Stimulated activated CD4-positive, alpha-beta T cell treated with anti-CD3 and anti-CD28 coated beads, TNF-alpha, amount 100 ng/mL, for 24 hours (primary cell): ENCODE data around the gene NEURL2.
"Not testable (repeated sequence)": the region's sequence is repeated elsewhere in the genome, so short reads cannot be mapped to it uniquely, and the experiment has no call there.

Experiments used
- DNase-seq, 3 experiments: peaks; one replicate each; pipeline ENCODE4 v3.0.0-alpha.2; 2020; ENCODE audit warnings: low read depth in 3 of 3

The NEURL2 gene, protein sequence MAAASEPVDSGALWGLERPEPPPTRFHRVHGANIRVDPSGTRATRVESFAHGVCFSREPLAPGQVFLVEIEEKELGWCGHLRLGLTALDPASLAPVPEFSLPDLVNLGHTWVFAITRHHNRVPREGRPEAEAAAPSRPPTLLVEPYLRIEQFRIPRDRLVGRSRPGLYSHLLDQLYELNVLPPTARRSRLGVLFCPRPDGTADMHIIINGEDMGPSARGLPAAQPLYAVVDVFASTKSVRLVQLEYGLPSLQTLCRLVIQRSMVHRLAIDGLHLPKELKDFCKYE

GRCh38 chr20:45890985-45891983 is at the start of gene NEURL2, which contains the start of gene CTSA:
TSS of gene NEURL2 (minus strand) at chr20:45891208. CDS start at chr20:45890991, 217 bp downstream.
TSS of gene CTSA (plus strand) at chr20:45891335. CDS start at chr20:45891569, 234 bp downstream.
- DNase-seq, result peak; percentile 73 to 84 (median 78)

GRCh38 chr20:45940469-45940868 is 49.5 kb upstream of the NEURL2 start:
- DNase-seq, result no peak

DNA sequence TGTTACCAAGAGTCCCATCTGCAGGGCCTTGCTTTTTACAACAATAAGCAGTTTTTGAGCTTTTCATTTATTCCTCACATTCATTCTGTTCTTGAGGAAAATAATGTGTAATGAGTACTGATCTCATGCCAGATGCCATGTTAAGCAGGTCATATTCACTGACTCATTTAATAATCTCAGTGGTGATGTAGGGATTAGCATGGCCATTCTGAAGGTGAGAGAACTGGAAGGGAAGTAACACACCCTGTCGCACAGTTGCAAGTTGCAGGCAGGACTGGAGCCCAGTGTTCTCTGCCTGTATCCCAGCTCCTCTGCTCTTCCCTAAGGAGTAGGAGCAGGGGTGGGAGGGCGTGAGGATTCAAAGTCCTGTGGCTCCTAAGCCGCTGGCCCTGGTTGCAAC is 49.0 kb upstream of the NEURL2 start:
- DNase-seq, result no peak

GRCh38 chr20:45938727-45939438 is 47.9 kb upstream of the NEURL2 start:
- DNase-seq, result no peak

DNA sequence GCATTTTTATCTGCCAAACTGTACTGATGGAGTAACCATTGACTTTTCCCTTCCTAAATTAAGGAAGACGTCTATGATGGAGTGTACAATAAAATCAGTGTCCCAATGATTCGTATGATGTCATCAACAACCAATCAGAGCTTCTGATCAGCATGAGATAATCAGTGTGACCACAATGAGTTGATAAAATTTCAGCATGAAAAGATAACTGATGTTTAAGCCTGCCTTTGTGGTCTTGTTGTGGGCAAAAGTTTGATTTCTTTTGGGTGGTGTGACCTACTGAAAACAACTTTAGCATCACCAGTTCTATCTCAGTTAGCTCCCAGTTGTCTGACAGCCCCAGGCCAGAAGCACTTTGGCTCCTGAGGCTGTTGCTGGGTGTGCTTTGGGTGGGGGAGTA is 46.8 kb upstream of the NEURL2 start:
- DNase-seq, result no peak

GRCh38 chr20:45935416-45936046 is 44.5 kb upstream of the NEURL2 start:
- no peak for DNase-seq

DNA sequence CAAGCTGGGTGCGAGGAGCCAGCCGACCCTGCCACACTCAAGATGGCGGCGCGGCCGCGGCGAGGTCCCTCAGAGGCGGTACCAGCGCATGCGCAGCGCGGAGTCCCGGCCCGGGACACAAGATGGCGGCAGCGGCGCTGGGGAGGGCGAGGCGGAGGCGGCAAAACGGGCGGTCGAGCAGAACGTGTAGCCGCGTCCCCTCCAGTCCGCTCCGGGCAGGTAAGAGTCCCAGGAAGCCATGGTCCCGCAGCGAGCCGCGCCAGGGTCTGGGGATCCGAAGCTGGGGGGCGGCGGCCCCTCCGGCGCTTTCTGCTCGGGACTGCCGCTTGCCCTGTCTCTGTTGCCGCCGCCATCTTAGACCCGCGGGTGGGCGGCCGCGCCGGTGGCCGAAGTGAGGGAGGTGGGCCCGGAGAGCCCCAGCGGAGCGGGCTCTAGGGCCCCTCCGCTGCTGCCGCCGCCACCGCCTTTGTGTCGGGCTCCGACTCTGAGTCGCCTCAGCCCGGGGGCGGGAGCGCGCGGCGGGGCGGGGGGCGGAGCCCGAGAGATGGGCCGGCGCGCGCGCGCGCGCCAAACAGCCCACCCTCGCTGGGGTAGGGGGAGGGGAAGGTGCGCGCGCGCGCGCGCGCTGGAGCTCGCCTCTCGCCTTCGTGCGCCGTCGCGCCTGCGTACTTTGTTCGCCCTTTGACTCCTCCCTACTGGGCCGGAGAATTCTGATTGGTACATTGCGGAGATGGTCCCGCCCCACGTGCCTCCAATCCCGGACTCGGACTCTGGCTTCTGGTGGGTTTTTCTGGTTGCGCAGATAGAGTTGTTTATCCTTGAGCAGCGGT is 43.8 kb upstream of the NEURL2 start, which contains the start of gene PCIF1:
TSS of gene PCIF1 (plus strand) at position 98 of the 830 bp plus-strand sequence. CDS start 4,317 bp downstream, outside the sequence.
- peak; percentile 97 to 98 (median 98) for DNase-seq

DNA sequence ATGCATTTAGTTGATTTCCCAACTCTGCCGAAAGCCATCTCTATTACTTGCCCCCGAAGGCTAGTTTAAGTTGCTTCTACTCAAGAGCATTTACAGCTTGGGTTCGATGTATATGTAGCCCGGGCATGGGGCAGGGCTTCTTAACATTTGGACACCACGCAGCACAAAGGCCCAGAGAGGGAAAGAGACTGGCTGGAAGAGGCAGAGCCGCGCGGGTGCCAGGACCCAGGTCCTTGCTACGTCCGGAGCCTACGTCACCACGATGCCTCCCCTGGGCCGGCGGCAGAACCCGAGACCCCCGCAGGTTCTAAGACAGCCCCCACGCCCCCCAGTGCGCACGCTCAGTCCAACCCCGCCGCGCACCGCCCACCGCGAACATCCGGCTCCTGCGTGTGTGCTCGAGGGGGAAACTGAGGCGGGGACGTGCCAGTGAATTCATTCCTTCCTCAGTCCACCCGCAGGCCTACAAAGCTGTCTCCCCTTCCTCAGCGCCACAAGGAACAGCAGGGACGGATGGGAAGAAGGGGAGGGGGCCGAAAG is 43.1 kb upstream of the NEURL2 start:
- DNase-seq, result no peak

- DNase-seq, result peak; percentile 35 to 63 (median 36)
Measured at GRCh38 chr20:45933266-45934045, 42.4 kb upstream of the NEURL2 start.

- DNase-seq, result not testable (repeated sequence)
Measured at GRCh38 chr20:45931680-45932079, 40.7 kb upstream of the NEURL2 start.

DNA sequence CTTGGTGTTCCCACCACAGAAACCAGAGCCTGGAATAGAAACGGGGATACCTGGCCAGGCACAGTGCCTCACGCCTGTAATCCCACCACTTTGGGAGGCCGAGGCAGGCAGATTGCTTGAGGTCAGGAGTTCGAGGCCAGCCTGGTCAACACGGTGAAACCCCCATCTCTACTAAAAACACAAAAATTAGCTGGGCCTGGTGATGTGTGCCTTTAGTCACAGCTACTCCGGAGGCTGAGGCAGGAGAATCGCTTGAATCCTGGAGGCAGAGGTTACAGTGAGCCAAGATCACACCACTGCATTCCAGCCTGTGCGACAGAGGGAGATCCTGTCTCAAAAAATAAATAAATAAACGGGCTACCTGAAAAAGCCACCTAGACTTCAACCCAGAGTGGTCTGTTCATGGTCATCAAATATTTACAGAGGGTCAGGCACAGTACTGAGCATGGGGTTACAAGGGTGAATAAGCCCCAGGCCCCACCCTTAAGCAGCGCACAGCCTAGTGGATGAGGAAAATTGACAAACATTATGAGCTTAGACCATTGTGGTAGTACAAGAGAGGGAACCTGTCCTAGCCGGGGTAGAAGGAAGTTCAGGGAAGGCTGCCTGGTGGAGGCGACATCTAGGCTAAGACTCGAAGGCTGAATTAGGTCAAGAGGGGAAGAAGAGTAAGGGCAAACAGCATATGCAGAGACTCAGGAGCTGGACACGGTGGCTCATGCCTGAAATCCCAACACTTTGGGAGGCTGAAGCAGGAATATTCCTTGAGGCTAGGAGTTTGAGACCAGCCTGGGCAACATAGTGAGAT is 36.3 kb upstream of the NEURL2 start:
- DNase-seq, result no peak

GRCh38 chr20:45926731-45927070 is 35.7 kb upstream of the NEURL2 start:
- no peak for DNase-seq

GRCh38 chr20:45925821-45926506 is 35.0 kb upstream of the NEURL2 start:
- no peak for DNase-seq

DNA sequence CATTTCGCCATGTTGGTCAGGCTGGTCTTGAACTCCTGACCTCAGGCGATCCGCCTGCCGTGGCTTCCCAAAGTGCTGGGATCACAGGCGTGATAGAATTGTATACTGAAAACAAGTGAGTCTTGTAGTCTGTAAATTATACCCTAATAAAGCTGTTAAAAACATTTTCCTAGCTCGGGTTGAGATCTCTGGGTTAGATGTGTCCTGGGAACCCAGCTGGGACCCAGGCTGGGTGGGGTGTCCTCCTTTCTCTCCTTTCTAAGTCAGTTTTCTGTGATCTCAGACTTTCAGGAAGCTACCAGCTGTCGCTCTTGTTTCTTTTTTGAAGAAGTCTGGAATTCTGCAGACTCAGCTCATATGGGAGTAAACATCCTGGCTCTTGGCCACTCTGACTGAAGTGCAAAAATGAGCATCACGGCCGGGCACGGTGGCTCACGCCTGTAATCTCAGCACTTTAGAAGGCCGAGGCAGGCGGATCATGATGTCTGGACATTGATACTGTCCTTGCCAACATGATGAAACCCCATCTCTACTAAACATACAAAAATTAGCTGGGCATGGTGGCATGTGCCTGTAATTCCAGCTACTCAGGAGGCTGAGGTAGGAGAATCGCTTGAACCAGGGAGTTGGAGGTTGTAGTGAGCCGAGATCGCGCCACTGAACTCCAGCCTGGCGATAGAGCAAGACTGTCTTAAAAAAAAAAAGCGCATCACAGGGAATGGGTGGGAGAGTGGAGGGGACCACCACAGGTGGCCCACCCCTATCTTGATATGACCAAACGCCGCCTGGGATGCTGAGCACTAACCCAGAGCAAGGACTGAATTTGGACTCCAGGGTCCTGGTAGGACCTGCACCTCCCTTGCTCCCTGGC is 33.6 kb upstream of the NEURL2 start:
- DNase-seq, result no peak

DNA sequence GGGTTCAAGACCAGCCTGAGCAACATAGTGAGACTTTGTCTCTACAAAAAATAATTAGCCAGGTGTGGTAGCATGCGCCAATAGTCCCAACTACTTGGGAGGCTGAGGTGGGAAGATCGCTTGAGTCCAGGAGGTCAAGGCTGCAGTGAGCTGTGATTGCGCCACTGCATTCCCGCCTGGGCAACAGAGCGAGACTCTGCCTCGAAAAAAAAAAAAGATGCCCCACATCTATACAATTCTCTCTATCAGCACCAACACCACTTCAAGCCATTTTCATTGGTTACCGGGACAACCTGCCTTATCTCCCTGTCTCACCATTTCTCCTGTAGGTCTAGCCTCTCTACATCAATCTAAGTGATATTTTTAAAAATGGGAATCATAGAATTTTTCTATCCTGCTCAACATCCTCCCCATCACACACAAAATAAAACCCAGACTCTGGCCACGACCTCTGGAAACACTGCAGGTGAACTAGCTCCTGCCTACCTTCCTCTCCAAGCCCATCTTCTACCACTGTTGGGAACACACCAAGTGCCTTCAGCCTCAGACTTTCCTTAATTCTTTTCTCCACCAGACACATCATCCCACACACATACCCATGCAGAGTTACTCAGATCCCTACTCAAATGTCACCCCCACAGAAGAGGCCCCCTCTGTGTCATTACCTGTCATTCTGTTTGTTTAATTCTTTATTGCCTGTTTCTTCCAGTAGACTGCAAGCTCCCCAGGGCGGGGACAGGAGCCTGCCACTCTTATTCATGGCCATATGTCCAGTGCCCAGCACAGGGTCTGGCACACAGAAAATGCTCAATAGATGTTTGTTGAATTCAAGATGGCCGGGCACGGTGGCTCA is 30.6 kb upstream of the NEURL2 start:
- DNase-seq, result no peak
